Stimulated activated CD4-positive, alpha-beta T cell treated with anti-CD3 and anti-CD28 coated beads, Interleukin-15, amount 100 ng/mL, for 24 hours (primary cell): Measurements from ENCODE around the gene FAM193A.
A peak's percentile ranks its signal among the peaks of the same experiment; 100 is the strongest.
"Not testable (repeated sequence)": the region's sequence is repeated elsewhere in the genome, so short reads cannot be mapped to it uniquely, and the experiment has no call there.

Experiments
- DNase-seq: peaks from one replicate; pipeline ENCODE4 v3.0.0-alpha.2; 2020

The FAM193A gene

DNA sequence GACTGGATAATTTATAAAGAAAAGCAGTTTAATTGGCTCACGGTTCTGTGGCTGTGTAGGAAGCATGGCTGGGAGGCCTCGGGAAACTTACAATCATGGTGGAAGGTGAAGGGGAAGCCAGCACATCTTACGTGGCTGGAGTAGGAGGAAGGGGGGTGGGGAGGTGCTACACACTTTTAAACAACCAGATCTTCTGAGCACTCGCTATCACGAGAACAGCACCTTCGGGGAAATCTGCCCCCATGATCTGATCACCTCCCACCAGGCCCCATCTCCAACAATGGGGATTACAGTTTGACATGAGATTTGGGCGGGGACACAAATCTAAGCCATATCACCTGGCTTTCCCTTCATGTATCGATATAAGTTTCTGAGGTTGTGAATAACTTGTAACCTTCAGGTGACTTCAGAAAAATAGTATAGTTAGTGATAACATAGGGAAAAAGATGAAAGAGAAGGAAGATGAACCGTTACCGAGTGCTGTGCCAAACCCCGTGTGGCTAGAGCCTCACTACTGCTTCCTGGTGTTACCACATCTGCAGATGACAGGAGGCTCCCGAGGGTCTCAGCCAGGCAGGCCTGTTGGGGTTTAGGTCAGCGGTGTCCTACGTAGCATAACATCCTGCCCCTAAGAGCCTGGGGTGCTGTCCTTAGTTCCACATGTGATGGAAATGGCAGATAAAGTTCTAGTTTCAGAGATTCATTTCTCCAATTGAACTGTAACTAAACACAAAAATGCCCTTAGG lies 116.1 kb downstream of the FAM193A start:
- DNase-seq: no peak

DNA sequence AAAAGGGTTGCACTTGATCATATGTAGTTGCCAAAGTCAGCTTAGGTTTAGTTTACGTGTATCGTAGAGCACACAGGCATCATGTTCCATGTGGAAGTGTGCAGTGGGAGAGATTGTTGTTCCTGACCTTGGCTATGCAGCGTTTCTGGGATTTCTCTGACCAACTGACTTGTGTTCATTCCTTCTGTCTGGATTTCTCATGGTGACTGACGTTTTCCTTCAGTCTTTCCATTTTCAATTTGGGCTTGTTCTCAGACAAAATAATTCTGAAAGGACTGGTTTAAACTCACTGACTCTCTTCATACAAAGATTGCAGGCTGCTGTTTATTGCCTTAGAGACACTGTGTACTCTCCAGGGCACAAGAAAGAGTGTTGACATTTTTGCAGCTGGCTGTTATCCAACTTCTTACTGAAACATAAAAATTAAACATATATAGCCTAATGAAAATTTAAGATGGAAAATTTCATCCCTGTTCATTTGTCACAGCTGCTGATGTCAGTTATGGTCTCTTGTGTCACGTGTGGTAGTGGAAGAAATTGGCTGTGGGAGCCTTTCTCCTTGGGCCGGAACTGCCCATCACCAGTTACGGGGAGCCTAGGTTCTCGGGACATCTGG lies 124.3 kb downstream of the FAM193A start:
- DNase-seq: no peak

DNA sequence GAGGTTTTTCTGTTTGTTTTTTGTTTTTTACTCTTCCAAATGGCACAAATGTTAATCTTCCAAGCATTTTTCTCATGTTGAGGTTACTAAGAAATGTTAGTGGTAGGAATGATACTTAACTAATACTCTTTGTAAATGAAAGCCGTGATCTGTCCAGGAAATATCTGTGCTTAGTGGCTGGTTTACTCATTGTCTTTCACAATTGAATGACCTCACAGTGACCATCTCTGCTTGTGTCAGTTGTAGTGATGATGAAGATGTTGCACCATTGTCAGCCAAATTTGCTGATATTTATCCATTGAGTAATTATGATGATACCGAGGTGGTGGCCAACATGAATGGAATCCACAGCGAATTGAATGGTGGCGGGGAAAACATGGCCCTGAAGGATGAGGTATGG lies 126.2 kb downstream of the FAM193A start:
- no peak for DNase-seq

DNA sequence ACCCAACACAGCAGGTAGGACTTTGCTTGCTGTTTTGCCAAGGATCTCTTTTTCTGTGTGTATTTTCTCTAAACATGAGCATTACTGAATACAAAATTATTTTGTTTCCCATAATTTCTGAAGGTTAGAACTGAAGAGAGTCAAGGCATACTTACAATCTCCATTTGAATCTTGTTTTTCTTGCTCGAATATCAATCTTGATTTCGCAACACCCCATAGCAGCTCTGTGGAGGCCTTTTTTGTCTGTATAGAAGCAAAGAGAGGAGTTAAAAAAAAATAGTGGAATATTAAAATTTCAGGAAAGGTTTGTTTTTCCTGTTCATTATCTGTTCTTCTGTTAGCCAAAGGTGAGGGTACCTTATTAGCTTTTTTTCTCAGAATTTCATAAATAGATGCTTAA lies 126.8 kb downstream of the FAM193A start:
- no peak for DNase-seq

DNA sequence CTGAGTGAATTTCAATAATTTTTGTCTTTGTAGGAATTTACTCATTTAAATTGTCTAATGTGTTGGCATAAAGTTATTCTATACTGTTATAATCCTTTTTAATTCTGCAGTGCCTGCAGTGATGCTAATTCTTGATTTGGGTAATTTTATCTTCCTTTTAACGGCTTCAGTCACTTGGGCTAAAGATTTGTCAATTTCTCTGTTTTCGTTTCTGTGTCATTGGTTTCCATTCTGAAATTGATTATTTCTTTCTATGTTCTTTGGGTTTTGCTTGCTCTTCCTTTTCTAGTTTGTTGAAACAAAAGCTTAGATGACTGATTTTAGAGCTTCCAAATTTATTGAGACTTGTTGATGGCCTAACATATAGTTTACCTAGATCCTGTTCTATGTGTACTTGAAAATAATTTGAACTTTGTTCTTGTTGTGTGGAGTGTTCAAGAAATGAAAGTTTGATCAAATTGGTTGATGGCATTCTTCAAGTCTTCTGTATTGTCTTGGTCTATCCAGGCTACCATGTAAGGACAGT lies 130.3 kb downstream of the FAM193A start:
- no peak for DNase-seq

DNA sequence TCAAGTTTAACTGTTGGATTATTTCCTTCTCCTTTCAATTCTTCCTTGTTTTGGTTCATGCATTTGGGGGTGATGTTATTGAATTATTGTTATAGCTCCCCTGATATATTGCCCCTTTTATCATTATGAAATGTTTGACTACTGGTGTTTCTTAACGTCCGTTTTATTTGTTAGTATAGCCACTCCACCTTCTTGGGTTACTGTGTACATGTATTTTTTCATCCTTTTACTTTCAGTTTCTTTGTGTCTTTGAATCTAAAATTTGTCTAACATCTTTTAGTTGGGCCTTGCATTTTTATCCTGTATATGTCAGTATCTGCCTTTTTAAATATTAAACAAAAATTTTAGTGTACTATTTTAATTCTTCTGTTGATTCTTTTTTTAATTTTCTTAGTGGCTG lies 131.0 kb downstream of the FAM193A start:
- DNase-seq: no peak

DNA sequence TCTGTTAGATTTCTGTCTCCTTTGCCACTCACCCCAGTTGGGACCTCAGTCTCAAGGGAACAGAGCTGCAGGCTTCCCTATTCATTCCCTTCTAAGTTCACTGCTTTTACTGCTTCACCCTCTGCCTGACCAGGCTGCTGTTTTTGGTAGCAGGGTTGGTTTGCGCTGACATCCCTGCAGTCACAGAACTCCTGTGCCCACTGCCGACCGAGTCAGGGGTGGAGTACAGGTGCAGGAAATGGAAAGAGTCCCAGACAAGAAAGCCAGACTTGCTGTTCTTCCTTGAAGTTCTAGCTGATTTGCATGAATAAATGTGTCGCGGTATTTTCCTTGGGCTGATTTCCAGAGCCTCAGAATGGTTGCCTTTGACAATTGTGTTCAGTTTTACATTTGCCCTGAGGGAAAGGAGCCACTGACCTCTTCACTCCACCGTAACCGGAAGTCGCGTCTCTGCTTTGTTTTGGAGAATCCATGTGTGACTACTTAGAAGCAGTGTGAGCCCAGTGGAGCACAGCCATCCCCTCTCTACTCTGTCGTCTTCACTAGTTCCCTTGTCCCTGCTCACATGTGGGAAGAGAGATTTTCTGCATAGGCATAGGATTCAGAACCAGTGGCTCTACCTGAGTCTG lies 134.9 kb downstream of the FAM193A start:
- DNase-seq: no peak

DNA sequence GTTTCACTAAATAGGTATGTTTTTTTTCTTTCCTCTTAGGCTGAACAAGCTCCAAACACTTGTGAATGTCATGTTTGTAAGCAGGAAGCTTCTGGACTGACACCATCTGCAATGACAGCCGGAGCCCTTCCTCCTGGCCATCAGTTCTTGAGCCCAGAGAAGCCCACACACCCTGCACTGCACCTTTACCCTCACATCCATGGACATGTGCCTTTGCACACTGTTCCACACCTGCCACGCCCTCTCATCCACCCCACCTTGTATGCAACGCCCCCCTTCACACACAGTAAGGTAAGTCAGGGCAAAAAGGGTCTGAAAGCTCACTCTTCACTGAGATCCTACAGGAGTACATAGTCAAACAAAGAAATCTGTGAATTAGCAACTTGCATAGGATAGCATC lies 135.6 kb downstream of the FAM193A start:
- no peak for DNase-seq

DNA sequence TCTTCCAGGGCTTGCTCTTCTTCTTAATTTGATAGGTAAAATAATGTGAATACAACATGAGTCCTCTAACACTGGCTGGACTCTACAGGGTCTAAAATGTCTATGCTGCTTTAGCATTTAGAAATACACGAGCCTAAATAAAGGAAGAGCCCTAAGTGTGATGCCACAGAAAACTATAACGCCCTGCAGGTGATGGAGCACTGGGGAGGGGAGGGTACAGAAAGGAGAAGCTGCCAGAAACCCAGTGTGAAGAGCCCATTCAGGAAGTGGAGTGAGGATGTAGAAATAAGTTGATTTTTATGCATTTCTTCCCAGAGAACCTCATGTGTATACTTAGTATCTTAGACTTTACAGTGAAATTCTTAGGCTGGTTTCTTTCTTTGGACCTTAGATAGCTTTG lies 136.3 kb downstream of the FAM193A start:
- no peak for DNase-seq

DNA sequence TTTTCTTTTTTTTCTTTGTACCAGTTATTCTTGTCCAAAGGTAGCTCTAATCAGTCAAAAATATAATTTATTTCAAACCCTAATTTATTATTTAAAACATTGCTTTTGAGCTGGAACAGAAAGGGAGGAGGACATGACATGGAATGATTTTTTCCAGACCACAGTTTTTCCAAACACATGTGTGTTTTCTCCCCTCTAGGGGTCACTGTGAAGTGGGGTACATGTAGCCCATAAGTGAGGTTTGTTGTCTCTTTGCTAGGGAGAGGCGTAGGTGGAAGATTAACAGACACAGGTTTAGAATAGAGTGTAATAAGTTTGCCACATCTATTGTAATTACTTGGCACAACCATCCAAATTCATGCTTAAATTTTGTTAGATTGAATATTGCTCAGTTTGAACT lies 136.7 kb downstream of the FAM193A start:
- no peak for DNase-seq

DNA sequence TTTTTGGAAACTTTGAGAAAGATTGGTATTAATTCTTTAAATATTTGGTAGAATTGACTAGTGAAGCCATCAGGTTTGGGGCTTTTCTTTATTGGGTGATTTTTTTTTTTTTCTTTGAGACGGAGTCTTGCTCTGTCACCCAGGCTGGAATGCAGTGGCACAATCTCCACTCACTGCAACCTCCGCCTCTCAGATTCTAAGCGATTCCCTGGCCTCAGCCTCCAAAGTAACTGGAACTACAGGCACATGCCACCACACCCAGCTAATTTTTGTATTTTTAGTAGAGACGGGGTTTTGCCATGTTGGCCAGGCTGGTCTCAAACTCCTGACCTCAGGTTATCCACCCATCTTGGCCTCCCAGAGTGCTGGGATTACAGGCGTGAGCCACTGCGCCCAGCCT lies 143.3 kb downstream of the FAM193A start:
- not testable (repeated sequence) for DNase-seq

DNA sequence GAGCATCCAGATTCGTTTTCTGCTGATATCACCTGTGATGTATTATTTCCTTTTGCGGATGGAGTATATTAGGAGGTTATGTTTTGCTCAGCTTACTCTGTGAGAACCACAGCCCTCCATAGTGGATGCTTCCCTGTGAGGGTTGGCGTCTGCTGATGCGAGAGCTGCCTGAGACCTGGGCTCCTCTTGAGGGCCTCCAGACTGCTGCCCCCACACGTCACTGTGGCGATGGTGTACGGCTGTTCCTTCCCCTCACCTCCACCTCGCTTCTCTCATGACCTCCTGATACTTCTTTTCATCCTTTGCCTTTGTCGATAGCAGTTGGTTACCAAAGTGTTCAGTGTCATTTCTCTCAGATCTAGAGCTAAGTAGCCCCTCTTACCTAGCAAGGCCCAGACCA lies 148.0 kb downstream of the FAM193A start:
- DNase-seq: no peak

DNA sequence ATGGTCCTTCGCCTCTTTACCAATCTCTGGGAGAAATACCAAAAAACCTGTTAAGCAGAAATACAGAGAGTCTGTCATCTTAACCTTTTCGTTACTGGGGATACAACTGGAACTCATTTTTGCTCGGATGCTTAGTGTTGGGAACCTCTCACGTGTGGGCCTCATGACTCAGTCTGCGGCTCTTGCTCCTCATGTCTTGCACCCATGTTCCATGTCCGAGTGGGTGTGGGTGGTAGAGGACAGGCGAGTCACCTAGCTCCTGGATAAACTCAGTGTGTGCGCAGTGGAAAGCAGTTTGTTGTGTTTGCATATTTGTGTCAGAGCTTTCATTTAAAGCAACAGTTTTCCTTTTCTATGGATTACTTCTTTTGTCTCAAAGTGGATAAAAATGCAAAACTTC lies 149.1 kb downstream of the FAM193A start:
- no peak for DNase-seq

DNA sequence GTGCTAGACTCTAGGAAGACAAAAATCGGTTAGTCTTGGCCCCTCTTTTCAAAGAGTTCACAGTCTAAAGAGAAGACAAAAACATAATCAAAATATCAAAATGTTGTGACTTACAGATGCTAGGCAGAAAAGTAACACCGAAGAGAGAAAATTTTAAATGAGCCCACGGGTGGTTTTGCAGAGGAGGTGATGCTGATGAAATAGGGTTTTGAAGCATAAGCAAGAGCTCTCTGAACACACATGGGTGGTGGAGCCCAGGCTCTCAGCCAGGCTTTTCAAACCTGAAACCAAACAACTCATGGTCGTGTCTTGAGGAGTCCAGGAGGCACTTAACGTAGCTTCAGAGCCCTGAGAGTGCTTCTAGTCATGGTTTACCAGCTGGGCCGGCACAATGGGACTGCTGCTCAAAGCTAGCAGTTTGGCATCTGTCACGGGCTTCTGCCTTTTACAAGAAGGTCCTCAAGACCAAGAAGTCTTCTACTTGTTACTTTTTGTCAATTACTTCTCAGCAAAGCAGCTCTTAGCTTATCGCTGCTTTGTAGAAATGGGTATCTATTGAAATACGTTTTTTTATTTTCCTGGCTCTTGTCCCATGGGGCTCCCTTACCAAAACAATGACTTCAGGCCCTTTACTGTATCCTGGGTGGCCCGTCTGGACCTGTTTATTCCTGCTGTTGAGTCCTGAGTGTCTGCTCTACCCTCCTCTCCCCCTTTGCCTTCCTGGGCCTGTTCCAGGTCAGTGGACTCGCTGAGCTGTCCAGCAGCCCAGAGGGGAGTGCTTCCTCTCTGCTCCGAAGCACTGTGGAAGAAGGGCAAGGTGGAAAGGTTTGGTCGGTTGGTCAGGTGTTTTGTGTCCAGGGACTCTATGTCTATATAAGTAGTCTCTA lies 150.2 kb downstream of the FAM193A start:
- DNase-seq: no peak

DNA sequence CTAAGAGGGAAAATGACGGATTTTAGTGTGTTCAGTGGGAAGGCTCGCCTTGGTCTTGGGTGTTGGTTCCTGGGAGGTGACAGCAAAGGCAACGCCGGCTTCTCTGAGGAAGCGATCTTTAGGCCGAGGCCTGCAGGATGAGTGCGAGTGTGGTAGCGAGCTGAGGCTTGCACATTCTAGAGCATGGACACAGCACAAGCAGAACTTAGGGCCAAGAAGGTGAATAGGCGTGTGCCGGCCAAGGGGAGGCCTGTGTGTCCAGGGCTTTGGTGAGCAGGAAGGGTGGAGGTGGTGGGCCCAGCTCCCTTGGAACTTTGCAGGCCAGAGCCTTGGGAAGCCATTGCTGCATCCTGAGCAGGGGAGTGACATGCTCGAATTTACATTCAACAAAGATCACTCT lies 151.8 kb downstream of the FAM193A start:
- no peak for DNase-seq

DNA sequence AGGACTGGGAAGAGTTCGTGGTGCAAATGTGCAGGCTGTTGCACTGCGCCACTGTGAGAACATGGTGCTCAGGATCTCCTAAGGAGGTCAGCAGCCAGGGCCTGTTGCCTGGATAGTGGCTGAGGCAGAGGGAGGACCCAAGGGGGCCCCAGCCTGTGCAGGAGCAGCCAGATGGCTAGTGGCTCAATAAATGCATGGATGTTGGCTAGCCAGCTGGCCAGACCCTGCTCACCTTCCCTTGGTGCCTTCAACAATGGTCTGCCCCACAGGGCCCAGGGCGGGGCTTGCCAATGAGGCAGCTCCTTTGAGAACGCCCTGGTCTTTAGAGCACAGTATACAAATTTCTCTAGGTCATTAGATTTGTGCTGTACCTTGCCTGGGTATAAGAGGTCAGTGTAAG lies 152.2 kb downstream of the FAM193A start:
- DNase-seq: no peak

DNA sequence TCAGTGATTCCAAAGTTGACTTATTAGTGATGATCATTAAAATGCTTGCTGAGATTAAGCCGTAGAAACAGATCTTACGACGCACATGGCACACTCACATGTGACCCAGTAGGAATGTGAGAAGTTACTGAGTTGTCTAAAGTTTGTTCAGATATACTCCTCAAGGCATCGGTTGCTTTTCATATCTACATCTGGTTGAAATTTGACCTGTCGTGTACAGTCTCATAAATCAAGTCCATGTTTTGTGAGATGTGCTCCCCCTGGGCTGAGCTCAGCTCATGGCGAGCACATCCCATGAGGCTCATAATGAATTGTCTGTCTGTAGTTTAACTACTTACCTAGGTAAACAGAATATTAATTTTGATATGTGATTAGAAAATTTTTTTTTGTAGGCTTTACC lies 152.7 kb downstream of the FAM193A start:
- no peak for DNase-seq

DNA sequence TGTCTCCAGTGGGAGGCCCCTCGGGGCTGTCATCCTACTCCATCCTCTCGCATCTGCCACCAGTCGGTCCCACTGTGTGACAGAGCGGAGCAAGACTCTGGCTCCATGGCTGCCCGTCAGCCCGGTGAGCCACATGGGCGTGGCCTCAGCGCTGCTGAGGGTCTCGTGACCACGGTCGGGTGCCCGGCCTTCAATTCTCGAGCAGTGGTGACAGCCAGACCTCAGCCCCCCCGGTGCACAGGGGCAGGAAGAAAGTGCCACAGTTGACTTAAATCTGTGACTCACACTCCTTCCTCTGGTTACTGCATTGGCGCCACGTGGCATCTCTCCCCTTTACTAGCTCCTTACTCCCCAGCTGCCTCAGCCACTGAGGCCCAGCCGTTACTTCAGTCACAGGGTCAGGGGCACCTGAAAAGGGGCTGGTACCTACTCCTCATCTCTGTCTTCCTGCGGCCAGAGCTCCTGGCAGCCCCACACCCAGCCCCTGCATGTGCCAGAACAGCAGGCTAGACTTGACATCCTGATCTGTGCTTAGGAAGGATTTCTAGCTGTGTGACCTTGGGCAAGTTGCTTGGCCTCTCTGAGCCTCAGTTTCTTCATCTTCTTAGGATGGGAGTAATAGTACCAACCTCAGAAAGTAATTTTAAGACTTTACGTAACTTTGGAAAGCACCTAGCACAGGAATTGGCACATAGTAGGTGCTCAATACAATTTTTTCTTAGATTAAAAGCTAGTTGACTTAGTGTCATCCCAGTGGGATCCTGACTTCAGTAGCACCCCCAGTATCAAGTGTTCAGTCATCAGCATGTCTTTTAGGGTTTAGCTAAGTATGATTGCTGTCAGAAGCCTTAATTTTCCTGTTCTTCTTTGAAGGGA lies 153.6 kb downstream of the FAM193A start:
- peak; percentile 45 for DNase-seq

DNA sequence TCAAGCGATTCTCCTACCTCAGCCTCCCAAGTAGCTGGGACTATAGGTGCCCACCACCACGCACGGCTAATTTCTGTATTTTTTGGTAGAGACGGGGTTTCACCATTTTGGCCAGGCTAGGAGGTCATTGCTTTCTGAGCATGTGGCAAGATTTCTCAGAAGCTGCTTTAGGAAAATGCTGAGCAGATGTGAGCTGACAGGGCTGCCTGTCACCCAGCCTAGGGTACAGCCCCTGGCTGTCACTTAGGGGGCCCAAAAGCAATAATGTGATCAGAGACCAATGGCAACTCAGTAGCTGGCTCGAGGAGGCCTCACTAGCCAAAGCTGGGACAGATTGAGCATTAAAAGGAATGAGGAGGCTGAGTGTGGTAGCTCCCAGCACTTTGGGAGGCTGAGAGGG lies 154.9 kb downstream of the FAM193A start:
- DNase-seq: no peak

DNA sequence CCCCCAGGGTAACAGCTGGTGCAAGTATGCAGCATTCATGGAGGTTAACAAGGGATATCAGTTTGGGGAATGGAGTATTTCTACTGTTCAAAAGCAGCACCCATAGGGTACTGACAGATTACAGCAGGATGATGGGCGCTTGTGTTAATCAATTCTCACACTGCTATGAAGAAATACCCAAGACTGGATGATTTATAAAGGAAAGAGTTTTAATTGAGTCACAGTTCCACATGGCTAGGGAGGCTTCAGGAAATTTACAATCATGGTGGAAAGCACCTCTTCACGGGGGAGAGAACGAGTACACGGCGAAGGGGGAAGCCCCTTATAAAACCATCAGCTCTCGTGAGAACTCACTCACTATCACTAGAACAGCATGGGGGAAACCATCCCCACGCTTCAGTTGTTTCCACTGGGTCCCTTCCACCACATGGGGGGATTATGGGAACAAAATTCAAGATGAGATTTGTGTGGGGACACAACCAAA lies 155.5 kb downstream of the FAM193A start:
- peak; percentile 54 for DNase-seq

DNA sequence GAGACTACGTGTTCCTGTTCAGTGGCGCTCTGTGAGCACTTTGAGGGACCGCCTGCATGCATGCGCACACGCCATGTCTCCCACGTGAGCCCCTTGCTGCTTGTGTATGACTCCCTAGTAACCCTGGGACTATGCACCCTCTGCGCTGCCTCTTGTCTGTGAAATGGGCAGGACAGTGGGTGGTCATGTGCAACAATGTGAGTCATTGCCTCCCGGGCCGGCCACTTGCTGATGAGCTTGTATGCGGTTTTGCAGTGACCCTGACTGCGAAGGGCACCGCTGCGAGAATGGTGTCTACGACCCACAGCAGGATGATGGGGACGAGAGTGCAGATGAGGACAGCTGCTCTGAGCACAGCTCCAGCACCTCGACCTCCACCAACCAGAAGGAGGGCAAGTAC lies 158.2 kb downstream of the FAM193A start:
- no peak for DNase-seq
